Fibroblast of pulmonary artery (primary cell): ENCODE measurements around the gene TSSC4.

Source experiments
- DNase-seq: peaks from one replicate; pipeline ENCODE4 v3.0.0-alpha.2; 2010; ENCODE audit warnings: low read depth
- H3K4me3 ChIP-seq: replicated peaks from 2 replicates; pipeline ENCODE4 v1.5.1; 2011; ENCODE audit warnings: low read depth, mild to moderate bottlenecking, control low read depth, low read length, moderate library complexity
- TF ChIP-seq, protein P1 (sequence below): IDR thresholded peaks from 2 replicates; pipeline ENCODE4 v1.5.1; 2011; ENCODE audit warnings: mild to moderate bottlenecking, control low read depth, low read length, inconsistent platforms; ENCODE audit errors: missing control alignments

Gene TSSC4

DNA sequence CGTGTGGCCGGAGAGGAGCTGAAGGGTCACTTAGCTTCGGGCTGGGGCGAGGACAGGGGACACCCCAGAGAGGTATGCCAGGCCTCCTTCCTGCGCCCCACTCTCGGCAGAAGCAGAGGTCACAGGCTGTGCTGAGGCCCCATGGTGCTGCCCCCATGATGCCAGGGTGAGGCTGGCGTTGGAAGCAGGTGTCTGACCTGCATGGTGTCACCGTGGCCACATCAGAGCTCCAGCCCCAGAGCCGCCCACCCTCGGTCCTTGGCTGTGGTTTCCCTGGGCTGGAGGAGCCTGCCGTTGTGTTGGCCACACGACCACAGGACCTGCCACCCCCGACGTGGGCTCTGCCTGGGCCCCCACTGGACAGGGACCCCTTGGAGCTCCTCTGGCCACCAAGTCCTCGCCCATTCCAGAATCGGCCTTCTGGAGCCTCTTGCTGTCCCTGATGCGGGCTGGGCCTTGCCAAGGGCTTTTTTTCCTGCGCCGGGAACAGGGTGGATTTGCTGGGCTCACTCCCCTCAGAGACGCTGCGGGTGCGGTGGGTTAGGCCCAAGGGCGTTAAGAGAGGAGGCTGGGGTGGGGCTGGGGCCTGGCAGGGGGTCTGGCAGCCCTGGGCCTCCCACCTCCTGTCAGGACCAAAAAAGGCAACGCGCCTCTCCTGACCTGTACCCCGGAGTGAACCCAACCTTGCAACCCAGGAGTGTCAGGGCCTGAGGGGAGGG, 8.2 kb upstream of the TSSC4 start:
- TF ChIP-seq, protein P1, sequence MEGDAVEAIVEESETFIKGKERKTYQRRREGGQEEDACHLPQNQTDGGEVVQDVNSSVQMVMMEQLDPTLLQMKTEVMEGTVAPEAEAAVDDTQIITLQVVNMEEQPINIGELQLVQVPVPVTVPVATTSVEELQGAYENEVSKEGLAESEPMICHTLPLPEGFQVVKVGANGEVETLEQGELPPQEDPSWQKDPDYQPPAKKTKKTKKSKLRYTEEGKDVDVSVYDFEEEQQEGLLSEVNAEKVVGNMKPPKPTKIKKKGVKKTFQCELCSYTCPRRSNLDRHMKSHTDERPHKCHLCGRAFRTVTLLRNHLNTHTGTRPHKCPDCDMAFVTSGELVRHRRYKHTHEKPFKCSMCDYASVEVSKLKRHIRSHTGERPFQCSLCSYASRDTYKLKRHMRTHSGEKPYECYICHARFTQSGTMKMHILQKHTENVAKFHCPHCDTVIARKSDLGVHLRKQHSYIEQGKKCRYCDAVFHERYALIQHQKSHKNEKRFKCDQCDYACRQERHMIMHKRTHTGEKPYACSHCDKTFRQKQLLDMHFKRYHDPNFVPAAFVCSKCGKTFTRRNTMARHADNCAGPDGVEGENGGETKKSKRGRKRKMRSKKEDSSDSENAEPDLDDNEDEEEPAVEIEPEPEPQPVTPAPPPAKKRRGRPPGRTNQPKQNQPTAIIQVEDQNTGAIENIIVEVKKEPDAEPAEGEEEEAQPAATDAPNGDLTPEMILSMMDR = no peak
- no peak for DNase-seq
- no peak overlapping the region for H3K4me3 ChIP-seq

DNA sequence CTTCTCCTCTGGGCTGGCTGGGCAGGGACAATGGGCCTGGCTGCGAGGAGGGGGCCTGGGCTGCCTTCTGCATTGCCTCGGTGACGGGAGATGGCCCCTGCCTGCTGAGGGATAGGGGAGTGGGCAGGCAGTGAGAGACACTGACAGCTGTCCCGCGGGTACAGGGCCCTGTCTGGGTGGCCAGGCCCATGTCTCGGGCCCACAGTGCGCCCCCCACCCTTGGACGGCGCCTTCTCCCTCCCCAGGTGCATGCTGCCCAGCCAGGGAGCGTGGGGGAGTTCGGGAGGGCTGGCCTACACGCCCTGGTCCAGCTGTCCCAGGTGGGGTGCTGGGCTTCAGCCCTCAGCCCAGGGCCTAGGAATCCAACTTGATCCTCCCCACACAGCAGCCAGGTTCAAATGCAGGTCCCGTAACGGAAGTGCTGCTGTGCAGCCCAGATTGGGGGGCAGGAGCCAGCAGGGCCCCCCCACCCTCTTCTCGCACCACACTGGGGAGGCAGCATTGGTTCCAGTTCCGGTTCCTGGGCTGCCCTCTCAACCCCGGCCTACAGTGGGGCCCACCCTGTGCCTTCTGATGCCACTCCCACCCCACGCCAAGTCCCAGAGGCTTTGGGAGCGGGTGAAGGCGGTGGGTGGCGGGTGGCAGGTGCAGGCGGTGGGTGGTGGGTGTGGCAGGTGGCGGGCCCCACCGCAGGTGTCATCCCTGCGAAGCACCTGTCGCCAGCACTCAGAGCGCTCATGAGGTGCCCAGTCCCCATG, 7.3 kb upstream of the TSSC4 start:
- no peak overlapping the region for H3K4me3 ChIP-seq
- DNase-seq = no peak
- TF ChIP-seq, protein P1 = no peak

DNA sequence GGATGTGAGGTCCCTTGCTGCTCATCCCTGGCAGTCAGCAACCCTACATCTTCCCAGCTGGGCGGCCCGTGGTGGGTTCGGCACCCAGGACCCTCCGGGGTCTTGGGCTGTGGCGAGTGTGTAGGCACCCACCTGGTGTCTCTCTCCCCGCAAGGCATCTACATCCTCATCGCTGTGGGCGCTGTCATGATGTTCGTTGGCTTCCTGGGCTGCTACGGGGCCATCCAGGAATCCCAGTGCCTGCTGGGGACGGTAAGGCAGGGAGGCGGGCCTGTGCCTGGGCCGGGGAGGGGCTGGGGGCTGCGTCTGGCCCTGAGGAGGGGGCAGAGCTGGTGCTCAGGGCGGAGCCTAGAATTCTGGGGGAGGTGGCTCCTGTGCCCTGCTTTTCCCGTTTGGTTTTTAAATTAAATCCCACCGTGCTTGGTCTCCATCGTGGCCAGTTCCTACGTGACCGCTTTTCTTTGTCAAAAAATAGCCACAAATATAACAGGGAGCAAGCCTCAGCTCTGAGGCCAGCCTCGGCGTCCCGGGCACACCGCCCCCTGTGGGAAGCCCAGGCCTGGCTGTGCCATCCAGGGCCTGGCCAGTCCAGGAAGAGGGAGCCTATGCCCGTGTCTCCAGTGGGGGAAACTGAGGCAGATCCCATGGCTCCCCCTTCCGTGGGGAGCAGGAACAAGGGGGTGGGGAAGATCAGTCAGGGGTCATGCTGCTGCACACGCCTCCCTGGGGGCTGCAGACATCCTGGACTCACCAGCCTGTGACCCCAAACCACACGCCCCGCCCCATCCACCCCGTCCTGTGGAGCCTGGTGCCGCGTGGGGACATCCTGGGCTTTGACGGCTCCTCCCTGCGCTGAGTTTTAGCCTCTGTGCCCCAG, 6.4 kb upstream of the TSSC4 start:
- no peak for DNase-seq
- no peak overlapping the region for H3K4me3 ChIP-seq
- TF ChIP-seq, protein P1 = no peak

DNA sequence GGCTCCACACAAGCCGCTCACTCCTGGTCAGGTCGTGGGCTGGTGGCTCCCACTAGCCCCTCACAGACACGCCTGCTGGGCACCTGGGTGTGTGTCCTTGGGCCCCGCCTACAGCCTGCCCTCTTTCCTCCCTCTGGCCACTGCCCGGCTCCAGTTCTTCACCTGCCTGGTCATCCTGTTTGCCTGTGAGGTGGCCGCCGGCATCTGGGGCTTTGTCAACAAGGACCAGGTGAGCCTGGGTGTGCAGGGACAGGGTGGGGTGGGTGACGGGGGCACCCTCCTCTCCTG, 5.8 kb upstream of the TSSC4 start:
- DNase-seq = no peak
- H3K4me3 ChIP-seq = no peak overlapping the region
- TF ChIP-seq, protein P1 = no peak

DNA sequence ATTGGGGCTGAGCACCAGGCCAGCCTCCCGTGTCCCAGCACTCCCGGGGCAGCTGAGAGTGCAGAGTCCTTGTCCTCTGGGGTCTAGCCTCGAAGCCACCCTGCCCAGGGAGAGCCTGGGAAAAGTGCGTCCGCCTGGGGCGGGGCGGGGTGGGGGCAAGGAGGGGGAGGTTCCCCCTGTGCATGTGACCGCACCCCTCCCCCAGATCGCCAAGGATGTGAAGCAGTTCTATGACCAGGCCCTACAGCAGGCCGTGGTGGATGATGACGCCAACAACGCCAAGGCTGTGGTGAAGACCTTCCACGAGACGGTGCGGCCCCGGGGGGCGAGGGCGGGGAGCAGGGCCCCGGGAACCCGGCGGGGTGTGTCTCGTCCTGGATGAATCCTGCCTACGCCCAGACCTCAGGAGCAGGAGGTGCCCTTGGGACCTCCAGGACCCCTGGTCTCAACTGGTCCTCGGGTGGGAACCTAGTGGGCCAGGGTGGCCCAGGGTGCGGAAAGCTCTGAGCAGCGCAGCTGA, 5.3 kb upstream of the TSSC4 start:
- TF ChIP-seq, protein P1 = no peak
- DNase-seq = no peak
- no peak overlapping the region for H3K4me3 ChIP-seq

DNA sequence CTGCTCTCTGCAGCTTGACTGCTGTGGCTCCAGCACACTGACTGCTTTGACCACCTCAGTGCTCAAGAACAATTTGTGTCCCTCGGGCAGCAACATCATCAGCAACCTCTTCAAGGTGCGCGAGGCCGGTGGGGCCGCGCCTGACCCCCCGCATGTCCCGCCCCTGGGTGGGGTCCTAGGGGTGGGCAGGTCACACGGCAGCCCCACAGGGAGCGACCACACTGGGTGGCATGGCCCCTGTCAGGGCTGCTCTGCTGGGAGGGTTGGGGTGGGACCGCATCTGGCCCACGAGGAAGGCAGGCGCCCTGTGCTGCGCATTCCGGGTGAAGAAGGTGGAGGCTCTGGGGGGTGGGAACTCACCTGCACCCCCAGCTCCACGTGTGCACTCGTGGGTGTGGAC, 4.7 kb upstream of the TSSC4 start:
- no peak overlapping the region for H3K4me3 ChIP-seq
- DNase-seq = no peak
- TF ChIP-seq, protein P1 = no peak
